NCI-H187 treated with DMSO at 0.1 percent for 48 hours (cell line): ENCODE results near the gene IRF2.

ENCODE experiments used
- DNase-seq: peaks from one replicate; lab custom pipeline; 2025; lab: John Stamatoyannopoulos, UW

Gene IRF2

DNA sequence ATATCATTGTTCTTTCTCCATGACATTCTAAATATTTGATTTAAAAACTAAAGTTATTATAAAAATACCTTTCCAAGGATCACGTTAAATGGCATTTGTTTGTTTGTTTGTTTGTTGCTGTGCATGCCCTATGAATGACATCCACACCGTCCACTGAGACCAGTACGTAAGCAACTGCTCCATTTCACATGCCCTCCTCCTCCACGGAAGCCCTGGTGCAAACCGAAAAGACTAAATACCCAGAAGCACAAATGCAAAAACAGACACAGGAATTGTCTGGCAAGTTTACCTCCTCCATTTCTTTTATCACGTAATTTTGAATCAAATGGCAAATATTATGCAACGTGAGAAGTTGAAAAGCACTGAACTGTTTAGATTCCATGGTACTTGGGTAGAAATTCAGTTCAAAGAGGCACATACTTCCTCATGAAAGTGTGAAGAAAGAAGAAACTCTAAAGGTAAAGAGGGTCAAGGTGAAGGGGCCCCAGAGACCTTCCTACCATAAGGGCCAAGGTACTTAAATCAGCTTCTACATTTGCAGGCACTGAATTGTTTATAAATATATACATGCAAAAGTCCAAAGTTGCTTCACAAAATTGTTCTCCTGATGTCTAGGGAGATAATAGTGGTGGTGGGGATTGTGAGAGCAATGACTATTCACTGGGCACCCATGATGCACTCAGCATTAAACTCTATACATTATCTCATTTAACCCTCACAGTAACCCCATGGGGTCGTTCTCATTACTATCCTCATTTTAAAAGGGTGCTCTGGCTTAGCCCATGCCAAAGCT lies 23.4 kb downstream of the IRF2 start:
- DNase-seq, result no peak

DNA sequence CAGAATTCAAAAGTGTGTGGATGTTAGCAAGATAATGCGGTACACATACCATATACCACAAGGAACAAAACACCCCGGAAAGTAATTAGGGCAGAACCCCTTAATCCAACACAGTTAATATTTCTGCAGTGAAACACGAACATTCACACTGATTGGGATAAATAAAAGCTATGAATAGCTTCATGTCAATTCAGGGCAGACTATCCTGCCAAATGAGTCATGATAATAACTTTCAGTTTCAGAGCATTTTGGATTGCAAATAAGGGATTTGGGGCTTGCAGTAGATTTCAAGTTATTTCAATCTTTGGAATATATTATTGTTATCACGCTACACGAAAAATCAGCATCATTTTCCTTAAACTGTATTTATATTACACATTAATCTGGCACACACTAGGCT lies 24.3 kb downstream of the IRF2 start:
- no peak for DNase-seq

DNA sequence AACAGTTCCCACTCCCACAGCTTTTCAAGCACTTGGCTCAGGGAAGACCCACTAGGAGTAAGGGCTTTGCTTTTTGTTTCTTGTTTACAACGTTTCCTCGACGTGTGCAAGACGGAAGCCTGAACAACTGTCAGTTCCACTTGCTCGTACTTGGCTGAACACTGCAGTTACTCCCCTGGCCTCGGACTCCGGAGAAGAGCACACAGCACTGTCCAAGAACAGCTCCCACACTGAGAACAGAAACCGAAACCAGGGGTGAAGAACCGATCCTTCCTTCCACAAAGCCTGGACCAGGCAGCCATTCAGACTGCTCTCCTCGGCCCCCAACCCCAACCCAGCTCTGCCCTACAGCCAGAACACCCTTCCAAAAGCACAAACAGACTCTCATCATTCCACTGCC lies 25.5 kb downstream of the IRF2 start:
- DNase-seq, result no peak

DNA sequence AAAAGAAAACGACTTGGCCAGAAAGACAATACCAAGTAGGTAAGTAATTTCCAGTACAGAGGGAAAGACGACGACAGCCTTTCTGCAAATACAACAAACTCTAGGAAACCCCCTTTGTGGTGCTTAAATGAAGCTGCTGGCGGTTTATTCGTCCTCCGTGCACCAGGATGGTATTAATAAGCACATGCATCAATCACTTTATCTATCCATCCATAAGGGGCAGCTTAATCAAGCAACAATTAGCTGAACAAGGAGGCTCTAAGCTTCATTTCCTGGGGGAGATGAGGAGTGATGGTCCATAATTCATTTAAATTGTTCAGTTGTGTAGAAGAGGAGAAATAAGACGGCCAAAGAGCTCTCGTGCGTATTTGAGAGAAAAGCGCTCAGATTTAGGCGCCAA lies 26.2 kb downstream of the IRF2 start:
- no peak for DNase-seq

DNA sequence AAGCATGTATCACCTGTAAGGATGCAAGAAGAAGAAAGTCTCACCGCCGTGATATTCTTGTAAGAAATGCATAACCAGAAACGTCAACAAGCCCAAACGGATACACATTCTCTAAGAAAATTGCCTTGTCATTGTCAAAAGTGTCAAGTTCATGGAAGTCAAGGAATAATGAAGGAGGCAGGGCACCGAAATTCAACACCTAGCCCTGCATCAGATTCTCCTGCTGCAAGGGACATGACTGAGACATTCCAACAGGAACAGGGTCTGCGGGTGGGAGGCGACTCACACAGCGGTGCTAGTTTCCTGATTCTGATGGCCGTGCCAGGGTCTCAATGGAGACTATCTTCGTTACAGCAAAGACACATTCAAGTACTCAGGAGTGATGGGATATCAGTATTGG lies 26.7 kb downstream of the IRF2 start:
- DNase-seq, result no peak

DNA sequence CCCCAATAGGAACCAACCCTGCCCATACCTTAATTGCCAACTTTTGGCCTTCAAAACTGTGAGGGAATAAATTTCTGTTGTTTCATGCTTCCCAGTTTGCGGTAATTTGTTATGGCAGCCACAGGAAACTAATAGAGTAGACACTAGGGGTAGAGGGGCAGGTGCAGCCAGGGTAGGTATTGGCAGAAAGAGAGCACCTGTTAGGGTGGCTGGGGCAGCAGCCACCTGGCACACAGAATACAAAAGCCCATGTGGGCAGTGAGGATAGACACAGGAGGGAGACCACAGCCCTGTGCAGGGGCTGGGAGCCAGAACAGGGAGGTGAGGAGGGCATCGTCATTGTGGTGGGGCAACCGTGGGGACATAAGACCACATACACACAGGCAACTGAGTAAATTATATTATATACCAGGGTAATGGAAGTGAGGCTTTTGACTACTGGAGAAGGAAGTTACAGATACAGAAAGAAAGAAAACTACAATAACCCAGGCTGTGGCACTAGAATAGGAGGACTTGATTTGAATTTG lies 28.2 kb downstream of the IRF2 start:
- DNase-seq, result no peak

DNA sequence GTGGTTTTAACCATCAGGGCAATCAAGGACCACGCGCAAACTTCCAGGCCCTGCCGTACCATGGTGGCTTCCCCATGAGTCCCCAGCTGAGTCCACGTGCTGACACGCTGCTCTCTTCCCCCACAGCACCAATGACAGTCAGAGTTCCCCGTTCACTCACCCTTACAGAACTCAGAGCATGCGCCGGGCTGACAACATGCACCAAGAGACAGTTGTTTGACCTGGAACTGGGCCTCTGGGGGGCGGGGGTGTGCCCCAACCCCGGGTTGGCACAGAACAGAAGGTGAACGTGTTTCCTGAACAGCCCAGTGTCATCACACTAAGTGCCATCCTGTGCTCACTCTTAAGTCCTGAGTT lies 29.4 kb downstream of the IRF2 start:
- no peak for DNase-seq

DNA sequence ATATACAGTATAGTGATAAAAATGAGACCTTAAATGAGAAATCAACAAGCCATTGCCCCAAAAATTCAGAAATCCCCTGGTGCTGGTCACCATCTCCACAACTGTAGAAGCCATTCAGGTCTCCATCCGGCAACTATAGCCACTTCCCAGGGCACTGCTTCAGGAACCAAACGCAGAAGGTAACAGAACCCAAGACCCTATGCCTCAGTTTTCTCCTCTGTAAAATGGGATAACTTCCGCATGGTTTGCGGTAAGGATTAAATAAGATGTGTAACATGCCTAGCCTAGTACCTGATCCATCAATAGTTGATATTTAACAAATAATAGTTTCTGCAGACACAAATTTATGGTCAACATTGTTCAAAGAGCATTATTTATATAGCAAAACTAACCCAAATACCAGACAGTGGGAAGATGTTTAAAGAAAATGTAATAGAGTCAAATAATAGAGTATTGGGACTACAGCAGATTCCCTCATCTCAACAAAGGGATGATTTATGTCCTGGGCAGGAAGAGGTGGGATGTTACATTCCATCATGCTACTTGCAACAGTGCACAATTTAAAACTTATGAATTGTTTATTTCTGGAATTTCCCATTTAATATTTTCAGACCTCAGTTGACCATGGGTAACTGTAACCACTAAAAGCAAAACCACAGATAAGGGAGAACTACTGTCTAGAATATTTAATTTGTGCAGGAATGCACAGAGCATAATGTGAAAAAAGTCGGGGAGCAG lies 30.0 kb downstream of the IRF2 start:
- DNase-seq, result no peak

DNA sequence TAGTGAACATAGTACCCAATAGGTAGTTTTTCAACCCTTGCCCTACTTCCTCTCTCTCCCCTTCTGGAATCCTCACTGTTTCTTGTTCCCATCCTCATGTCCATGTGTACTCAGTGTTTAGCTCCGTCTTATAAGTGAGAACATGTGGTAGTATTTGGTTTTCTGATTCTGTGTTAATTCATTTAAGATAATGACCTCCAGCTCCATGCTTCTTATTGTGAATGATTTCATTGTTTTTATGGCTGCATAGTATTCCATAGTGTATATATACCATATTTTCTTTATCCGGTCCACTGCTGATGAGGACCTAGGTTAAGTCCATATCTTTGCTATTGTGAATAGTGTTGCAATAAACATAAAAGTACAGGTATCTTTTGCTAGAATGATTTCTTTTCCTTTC lies 31.0 kb downstream of the IRF2 start:
- DNase-seq, result no peak

DNA sequence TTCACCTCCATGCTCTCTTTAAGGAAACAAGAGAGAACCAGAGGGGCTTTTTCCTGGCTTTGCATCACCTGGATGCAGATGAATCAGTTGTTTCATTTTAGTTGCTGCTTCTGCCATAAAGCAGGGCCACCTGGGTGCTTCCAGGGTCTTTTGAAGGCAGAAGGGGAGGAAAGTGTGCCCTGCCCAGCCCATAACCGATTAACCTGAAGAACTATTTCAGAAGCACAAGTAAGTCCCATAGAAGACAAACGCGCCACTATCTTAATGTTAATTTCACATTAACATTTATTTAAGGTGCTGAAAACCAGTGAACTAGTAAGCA lies 32.1 kb downstream of the IRF2 start:
- DNase-seq, result no peak

DNA sequence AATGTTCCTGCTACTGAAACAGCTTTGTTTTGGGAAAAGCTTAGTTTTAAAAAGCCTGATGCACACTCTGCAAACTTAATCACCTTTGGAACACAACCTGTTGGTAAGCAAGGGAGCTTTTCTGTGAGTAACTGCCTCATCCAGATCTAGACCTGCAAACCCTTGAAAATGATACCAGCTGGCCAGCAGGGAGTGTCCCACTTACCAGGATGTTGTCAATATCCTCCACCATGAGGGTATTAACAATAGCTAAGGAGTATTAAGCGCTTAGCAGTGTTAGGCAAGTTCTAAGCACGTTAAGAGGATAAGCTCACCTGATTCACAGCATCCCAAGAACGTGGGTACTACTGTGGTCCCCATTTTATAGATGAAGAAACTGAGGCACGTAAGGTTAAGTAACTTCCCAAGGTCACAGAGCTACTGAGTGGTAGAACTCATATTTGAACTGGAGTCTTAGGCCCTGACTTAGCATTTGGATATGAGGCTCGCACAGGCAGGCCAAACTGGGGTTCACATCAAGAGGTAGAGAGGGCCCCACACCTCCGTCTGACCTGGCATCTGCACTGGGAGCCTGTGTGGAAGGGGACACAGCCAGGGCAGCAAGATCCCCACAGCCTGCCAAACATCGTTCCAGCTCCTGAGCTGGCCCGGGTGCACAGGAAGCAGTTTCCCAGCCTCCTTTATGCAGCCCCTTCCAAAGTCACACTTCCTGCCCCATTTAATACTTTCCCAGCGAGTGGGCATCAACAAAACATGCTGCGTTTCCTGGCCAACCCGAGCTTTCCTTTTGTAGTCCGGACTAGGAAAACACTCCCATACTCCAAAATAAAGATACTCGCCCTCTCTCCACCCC lies 32.7 kb downstream of the IRF2 start:
- DNase-seq, result no peak

DNA sequence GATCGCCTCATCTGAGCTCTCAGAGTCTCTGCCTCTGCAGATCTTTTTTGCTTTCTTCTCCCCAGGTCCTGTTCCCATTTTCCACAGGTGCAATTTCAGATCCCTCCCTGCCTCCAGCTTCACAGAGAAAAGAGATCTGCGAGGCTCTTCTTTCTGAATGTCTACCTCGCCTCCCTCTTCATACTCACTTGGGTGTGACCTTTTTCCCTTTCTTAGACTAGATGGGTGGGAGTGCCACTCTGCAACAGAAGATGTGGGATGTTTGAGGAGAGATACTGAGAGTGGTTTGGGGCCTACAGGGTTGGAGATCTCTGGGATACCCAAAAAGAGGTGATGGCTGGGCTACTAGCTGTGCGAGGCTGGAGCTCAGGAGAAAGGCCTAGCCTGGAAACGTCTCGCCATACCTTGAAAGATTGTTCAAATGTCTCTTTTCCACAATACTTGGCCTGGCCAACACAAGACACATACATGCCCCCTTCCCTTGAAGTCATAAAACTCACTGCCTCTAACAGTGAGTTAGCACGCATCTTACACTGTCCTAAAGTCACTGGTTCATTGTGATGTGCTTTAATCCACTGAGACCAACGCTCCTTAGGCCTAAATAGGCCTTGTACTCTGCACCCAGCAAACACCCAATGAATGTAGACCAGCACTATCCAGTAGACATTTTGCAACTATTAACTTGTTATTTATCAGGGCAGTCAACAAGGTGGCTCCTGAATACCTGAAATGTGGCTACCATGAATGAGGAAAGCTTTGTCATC lies 33.6 kb downstream of the IRF2 start:
- no peak for DNase-seq

DNA sequence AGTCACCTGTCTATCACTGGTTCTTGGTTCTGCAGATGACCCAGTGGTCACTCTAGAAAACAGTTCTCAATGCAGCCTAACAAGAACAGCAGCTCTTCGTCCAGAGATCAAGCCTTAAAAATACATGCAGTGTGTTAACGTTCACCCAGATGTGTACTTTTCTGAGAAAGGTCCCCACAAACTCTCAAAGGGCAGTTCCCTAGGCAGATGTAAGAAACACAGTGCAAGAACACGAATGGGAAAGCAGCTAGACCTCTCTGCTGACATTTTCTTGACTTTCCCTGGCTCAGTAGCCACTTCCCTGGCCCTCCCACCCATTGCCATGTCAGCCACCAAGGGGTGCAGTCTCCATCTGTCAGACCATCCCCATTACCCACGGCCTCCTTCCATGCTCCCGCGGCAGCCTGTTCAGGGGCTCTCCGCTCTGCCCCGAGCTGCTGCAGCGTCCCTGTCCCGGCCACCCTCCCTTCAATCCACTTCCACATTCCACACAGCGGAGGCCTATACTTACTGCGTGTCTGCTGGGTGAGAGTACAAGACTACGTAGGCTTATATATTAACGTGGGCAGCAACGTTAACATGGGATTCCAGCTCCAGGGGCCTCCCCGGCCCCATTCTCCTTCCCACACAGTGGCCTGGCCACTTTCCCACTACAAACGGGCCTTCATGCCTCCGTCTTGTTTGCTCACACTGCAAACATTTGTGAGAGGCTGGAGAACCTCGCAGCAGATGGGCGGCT lies 34.3 kb downstream of the IRF2 start:
- DNase-seq, result no peak

DNA sequence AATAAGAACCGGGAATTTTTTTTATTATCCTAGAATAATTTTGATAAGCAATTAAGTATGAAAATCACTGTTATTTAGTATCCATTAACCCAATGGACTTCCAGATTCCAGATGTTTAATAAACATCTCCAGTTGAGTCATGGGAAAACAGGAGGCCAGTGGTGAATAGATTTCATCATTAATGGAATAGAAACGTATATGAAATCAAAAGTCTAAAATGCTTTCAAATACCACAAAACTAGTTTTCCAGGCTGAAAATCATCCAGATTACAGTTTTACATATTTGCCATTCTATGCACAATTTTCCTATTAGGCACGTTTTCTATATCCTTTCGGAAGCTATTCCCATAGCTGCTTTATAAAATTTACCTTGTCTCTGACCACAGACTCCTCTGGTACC lies 35.0 kb downstream of the IRF2 start:
- no peak for DNase-seq

DNA sequence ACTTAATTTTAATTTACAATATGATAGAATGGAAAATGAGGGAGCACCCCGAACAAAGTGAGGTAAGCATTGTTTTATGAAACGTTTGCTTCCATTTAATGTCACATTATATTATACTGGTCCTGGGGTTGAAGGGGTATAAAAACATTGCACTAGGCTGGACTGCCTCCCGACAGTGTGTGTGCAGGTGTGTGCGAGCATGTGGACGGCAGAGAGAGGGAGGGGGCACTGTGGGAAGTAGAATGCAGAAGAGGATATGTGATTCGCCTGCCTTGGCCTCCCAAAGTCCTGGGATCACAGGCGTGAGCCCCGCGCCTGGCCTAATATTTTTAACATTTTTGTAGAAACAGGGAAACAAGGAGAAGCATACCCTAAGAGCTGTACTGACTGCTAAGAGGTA lies 36.0 kb downstream of the IRF2 start:
- DNase-seq, result no peak

DNA sequence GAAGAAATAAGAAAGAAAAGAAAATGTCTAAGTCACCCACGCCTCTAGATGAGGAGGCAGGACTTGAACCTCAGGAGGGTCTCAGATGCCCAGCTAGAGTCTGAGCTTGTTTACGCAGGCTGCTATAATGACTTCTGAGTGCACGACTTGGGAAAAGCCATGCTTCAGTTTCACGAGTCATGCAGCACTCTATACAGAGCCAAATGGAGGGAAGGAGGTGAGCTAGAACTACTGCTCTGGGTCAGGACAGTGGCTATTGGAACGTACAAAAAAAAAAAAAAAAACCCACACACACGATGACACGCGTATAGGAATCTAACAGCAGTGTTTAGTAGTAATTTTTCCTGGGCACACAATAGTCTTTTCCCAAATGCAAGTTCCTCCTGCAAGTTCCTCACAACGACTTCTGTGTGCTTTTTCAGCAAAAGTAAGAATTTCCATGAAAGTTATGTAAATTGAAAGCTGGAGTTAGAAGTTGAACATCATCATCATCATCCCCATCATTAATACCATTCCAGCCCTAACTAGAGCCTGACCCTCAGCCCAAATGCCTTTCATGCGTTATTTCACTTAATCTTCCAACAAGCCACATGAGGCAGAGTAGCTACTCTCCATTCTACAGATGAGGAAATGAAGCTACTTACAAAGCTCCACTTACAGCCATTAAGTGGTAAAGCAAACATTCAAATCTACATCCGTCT lies 36.6 kb downstream of the IRF2 start:
- peak; percentile 23 for DNase-seq

DNA sequence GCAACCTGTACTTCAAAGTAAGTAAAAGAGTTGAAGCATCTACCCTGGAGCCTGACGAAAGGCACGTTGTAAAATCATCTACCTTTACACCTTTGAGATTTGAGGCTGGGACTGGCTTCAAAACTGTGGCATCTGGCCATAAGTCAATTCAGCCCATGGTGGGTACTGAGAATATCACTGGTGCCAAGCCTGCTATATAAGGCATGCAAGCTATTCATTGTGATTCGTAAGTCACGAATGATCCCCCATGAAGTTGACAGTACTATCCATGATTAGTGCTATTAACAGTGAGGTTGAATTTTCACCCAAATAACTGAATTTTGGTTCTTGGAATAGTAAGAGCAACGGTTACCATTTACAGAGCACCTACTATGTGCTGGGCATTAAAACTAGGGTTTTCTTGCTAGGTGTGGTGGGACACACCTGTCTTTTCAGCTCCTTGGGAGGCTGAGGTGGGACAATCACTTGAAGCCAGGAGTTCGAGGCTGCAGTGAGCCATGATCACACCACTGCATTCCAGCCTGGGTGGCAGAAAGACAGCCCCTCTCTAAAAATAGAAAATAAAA lies 39.8 kb downstream of the IRF2 start:
- DNase-seq, result no peak

DNA sequence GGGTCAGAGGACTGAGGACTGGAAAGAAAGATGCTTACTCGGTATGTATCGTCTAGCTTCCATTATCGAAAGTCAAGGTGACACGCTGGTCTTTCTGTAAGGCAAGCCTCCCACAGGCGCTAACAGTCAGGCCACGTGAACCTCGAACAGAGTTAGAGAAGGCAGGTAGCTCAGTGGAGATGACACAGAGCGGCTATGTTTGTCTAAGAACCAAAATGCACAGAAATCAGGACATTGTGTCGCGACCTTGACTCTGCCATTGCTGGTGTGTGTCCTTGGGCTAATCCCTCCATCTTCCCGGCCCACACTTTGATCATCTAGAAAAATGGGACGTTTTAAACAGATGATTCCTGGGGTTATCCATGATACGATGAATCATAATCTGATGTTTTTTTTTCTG lies 40.3 kb downstream of the IRF2 start:
- DNase-seq, result no peak

DNA sequence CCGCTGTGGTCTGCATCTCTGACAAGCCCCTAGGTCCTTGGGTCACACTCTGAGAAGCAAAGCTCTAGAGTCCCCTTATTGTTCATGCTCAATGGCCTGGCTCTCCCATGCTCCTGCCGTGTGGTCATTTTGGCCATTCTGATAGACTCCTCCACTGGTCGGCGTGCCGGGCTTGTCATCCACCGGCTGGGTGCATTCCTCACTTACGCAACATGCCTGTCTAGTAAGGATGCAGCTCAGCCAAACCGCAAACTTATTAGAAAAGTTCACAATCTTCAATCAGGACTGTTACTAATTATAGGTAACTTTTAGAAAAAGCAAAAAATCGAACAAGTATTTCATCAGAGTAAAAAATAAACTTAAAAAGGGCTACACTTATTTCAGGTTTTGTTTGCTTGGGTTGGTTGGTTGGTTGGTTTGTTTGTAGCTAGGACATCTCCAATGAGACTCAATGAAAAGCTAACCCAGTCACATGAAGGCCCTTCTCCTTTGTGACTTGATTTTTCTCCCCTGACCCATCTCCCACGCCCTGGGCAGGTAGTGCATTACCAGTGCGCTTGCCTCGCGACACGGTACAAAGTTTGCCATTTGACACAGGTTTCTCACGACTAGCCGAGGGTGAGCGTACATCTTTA lies 41.0 kb downstream of the IRF2 start:
- no peak for DNase-seq
